Measurements from ENCODE around the gene HHATL. TPM values are rescaled to one million over a fixed set of nuclear protein-coding genes. Genes with fewer than 3 reads are reported as not detected.

HHATL gene
- total and polyA plus RNA-seq, 2 of the 8 experiments (the other 6 are each of a cell fraction or from before 2014, with no cell fraction given) = 0.18 TPM; not detected in 1

DNA sequence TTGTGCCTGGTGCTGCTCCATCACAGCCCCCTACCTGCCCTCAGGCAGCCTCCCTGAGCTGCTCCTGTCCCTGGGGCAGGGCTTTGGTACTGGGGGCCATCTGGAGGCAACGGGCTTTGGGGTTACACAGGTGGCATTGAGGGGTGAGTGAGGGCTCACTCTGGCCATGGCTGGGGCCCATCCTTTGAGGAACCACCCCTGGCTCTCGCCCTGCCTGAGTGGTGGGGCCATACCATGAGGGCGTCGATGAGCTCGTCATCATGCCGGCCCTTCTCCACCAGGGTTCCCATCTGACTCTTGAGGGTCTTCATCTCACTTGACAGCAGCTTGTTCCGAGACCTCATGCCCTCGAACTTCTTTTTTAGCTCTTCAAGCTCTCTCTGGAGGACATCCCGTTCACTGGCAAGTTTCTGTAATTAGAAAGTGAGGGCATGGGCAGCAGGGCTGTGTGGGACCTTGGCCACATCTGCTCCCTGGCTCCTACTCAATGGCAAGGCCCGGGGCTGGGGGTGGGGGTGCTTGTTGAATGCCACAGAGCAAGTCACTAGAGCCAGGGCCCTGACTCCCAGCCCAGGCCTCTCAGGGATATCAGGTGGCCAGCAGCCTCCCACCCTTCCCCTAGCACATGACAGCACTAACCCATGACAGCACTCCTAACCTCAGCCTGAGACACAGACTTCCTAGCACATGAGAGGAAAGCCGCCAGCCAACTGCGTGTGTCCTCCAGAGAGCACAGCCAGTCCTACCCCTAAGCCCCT is 37.0 kb upstream of the HHATL start:
- DNase-seq (ENCODE audit: low read depth in 1 of 2, low spot score in 2 of 2) = peak in 1 of 2 experiments; percentile 41
- TF ChIP-seq ZNF274 (IDR thresholded peaks at IDR 0.05; ENCODE audit: borderline replicate concordance, extremely low read depth, low read length) = no peak
- TF ChIP-seq ASH2L (IDR thresholded peaks at IDR 0.05; ENCODE audit: low read length) = no peak
- no peak for TF ChIP-seq POU5F1 (IDR thresholded peaks at IDR 0.05; ENCODE audit: low read depth, low read length)
- no peak for TF ChIP-seq GABPA (IDR thresholded peaks at IDR 0.05; ENCODE audit: borderline replicate concordance, insufficient read depth, low read length)
- TF ChIP-seq CBX5 (IDR thresholded peaks at IDR 0.05; ENCODE audit: low read depth, low read length) = no peak
- no peak for TF ChIP-seq SP2 (IDR thresholded peaks at IDR 0.05; ENCODE audit: low read length)
- TF ChIP-seq PHF8 (conservative IDR thresholded peaks at IDR 0.05; ENCODE audit: low read depth, low read length) = no peak
- TF ChIP-seq SP4 (IDR thresholded peaks at IDR 0.05; ENCODE audit: low read length) = no peak
- no peak for TF ChIP-seq RAD21 (IDR thresholded peaks at IDR 0.05 in 1 of 2, conservative IDR thresholded peaks at IDR 0.05 in 1 of 2; ENCODE audit: low read depth in 2 of 2, low read length in 2 of 2)
- no peak for TF ChIP-seq CHD1 (IDR thresholded peaks at IDR 0.05; ENCODE audit: low read depth, low read length)
- TF ChIP-seq TAF7 (optimal IDR thresholded peaks at IDR 0.05; ENCODE audit: borderline replicate concordance, low read depth, low read length) = no peak

More for the DNA sequence above, 37.0 kb upstream of the HHATL start:
- ChIA-PET CTCF (ENCODE audit: partially characterized antibody) (interaction anchor here (0.9 to 4.5 kb wide), 10 partner anchors 10 to 142 kb away, joined by 3 to 33 read pairs (median 5); no protein-coding TSS in a partner anchor), POLR2A (ENCODE audit: partially characterized antibody) (no interaction called here)
- H2AK5ac ChIP-seq (ENCODE audit: low read depth, low read length) = no peak overlapping the region
- H3K4me3 ChIP-seq (ENCODE audit: extremely low read depth in 1 of 4, insufficient read depth in 2 of 4, low read depth in 3 of 4, low read length in 4 of 4) = no peak overlapping the region
- H3K4ac ChIP-seq (replicated peaks; ENCODE audit: insufficient read length, low read depth, low read length) = no peak overlapping the region
- WGBS, 2 experiments (ENCODE audit: extremely low coverage in 1 of 2, insufficient coverage in 1 of 2, insufficient read length in 1 of 2, insufficient replicate concordance in 2 of 2, low coverage in 1 of 2, low lambda C conversion rate in 2 of 2, missing lambda C conversion rate in 1 of 2) = 92% methylated on average over 12 of the region's 12 CpGs; no CpG with 5 or more reads in 1 of the 2 experiments
- H3K9me3 ChIP-seq (ENCODE audit: insufficient read depth in 2 of 2, low read depth in 1 of 2, low read length in 1 of 2) = no peaks in the 10 kb centered on the region
- no peaks in the 10 kb centered on the region for H4K20me1 ChIP-seq (replicated peaks in 1 of 2; ENCODE audit: control insufficient read depth in 1 of 2, insufficient read depth in 2 of 2, low read length in 2 of 2)
- no peak overlapping the region for H2BK5ac ChIP-seq (ENCODE audit: low read depth, low read length)
- H2AFZ ChIP-seq (ENCODE audit: low read length) = peak overlapping the region; percentile 38; the same call in 1 of the 2 replicates
- H3K23ac ChIP-seq (ENCODE audit: insufficient read length) = no peak overlapping the region
- H3K18ac ChIP-seq (ENCODE audit: extremely low read depth, low read length) = no peak overlapping the region; the same call in 1 of the 2 replicates
- H4K91ac ChIP-seq (replicated peaks; ENCODE audit: insufficient read length, low read length) = no peak overlapping the region
- H3K79me2 ChIP-seq (ENCODE audit: control insufficient read depth in 1 of 2, insufficient read depth in 2 of 2, low read length in 2 of 2) = no peaks in the 10 kb centered on the region
- no peaks in the 10 kb centered on the region for H3K79me1 ChIP-seq (ENCODE audit: low read depth, low read length)
- no peaks in the 10 kb centered on the region for H3K36me3 ChIP-seq (ENCODE audit: control insufficient read depth in 2 of 4, insufficient read depth in 4 of 4, low read length in 3 of 4)
- no peak overlapping the region for H3K14ac ChIP-seq (ENCODE audit: insufficient read length)
- H3K27ac ChIP-seq (ENCODE audit: low read depth, low read length) = no peak overlapping the region
- 0 out of 7 replicates have a peak, but pooled peaks cover 0 to 3% (median 0%) of the 10 kb centered on the region in 4 experiments for H3K27me3 ChIP-seq (replicated peaks in 1 of 4; ENCODE audit: control insufficient read depth in 3 of 4, extremely low read depth in 1 of 4, insufficient read depth in 3 of 4, low read length in 3 of 4)
- H3K23me2 ChIP-seq (ENCODE audit: low read depth, low read length) = no peaks in the 10 kb centered on the region
- no peak overlapping the region for H2BK120ac ChIP-seq (replicated peaks; ENCODE audit: low read depth, low read length)
- no peak overlapping the region for H3K4me2 ChIP-seq (ENCODE audit: insufficient read depth in 1 of 2, low read depth in 2 of 2, low read length in 2 of 2)
- FAIRE-seq = no peak
- H2BK15ac ChIP-seq (ENCODE audit: low read length) = no peak overlapping the region; the same call in 1 of the 2 replicates
- no peak overlapping the region for H4K5ac ChIP-seq (ENCODE audit: insufficient read length, low read depth, low read length)
- no peak overlapping the region for H4K8ac ChIP-seq (ENCODE audit: extremely low read depth, insufficient read depth, low read length)
- H2BK20ac ChIP-seq (ENCODE audit: low read length) = no peak overlapping the region
- H3K56ac ChIP-seq (replicated peaks; ENCODE audit: insufficient read length, low read depth, low read length) = no peak overlapping the region
- no peak overlapping the region for H3K9ac ChIP-seq (replicated peaks in 1 of 4; ENCODE audit: extremely low read depth in 1 of 4, low read depth in 3 of 4, low read length in 3 of 4)
- peaks cover 0 to 12% (median 6%) of the 10 kb centered on the region in 4 experiments; a peak in 4 of 7 replicates for H3K4me1 ChIP-seq (replicated peaks in 1 of 4; ENCODE audit: control insufficient read depth in 3 of 4, insufficient read depth in 4 of 4, low read length in 3 of 4)
- 0 out of 2 replicates have a peak overlapping the region, but pooled peaks have one; percentile 60 for H2BK12ac ChIP-seq (ENCODE audit: low read depth, low read length)
